ENCODE data around the gene RIN3. TPM values are rescaled to one million over a fixed set of nuclear protein-coding genes. Genes with fewer than 3 reads are reported as not detected.

RIN3 gene
- total RNA-seq, 2 experiments from 2014 or later = 52.6 to 56.8 TPM

GRCh38 chr14:92551044-92551841 lies 37.7 kb downstream of the RIN3 start:
- POLR2A ChIA-PET = no interaction called here

GRCh38 chr14:92552066-92552465 lies 38.5 kb downstream of the RIN3 start:
- CTCF ChIA-PET = no interaction called here
- H3K4me1 Mint-ChIP-seq = peaks cover 45% of the 10 kb centered on the region
- H3K4me3 Mint-ChIP-seq = no peak overlapping the region
- no peak for DNase-seq
- POLR2A ChIA-PET = no interaction called here
- H3K36me3 Mint-ChIP-seq (ENCODE audit: low read depth) = peaks cover 4% of the 10 kb centered on the region
- H3K27ac Mint-ChIP-seq = no peak overlapping the region
- no peaks in the 10 kb centered on the region for H3K9me3 Mint-ChIP-seq
- H3K27me3 Mint-ChIP-seq = peaks cover 10% of the 10 kb centered on the region

More at GRCh38 chr14:92551044-92551841, 37.7 kb downstream of the RIN3 start:
- Mint-ChIP-seq H3K4me3 (no peak overlapping the region), H3K4me1 (peaks cover 37% of the 10 kb centered on the region), H3K36me3 (ENCODE audit: low read depth) (peaks cover 2% of the 10 kb centered on the region), H3K9me3 (no peaks in the 10 kb centered on the region), H3K27me3 (peaks cover 10% of the 10 kb centered on the region), H3K27ac (no peak overlapping the region)
- CTCF ChIA-PET = interaction anchor here (0.9 kb wide), 1 partner anchor 35 kb away, joined by 3 read pairs; no protein-coding TSS in a partner anchor
- no peak for DNase-seq

GRCh38 chr14:92553438-92553837 lies 39.9 kb downstream of the RIN3 start:
- DNase-seq = no peak
- ChIA-PET CTCF (no interaction called here), POLR2A (no interaction called here)
- no peaks in the 10 kb centered on the region for H3K9me3 Mint-ChIP-seq
- H3K27me3 Mint-ChIP-seq = peaks cover 10% of the 10 kb centered on the region
- H3K4me3 Mint-ChIP-seq = no peak overlapping the region
- peaks cover 4% of the 10 kb centered on the region for H3K36me3 Mint-ChIP-seq (ENCODE audit: low read depth)
- peaks cover 52% of the 10 kb centered on the region for H3K4me1 Mint-ChIP-seq
- H3K27ac Mint-ChIP-seq = no peak overlapping the region

- no peak overlapping the region for H3K27ac Mint-ChIP-seq
- H3K27me3 Mint-ChIP-seq = peaks cover 8% of the 10 kb centered on the region
- H3K36me3 Mint-ChIP-seq (ENCODE audit: low read depth) = peaks cover 4% of the 10 kb centered on the region
- no peak for DNase-seq
- H3K4me1 Mint-ChIP-seq = peaks cover 67% of the 10 kb centered on the region
- CTCF ChIA-PET = interaction anchor here (1.0 kb wide), 1 partner anchor 16 kb away, joined by 4 read pairs; no protein-coding TSS in a partner anchor
- POLR2A ChIA-PET = no interaction called here
- no peak overlapping the region for H3K4me3 Mint-ChIP-seq
- H3K9me3 Mint-ChIP-seq = no peaks in the 10 kb centered on the region
Observed at GRCh38 chr14:92555465-92556111, 42.0 kb downstream of the RIN3 start.

GRCh38 chr14:92556255-92556741 lies 42.7 kb downstream of the RIN3 start:
- H3K4me1 Mint-ChIP-seq = peaks cover 66% of the 10 kb centered on the region
- peaks cover 4% of the 10 kb centered on the region for H3K36me3 Mint-ChIP-seq (ENCODE audit: low read depth)
- H3K4me3 Mint-ChIP-seq = no peak overlapping the region
- H3K27ac Mint-ChIP-seq = no peak overlapping the region
- no peak for DNase-seq
- POLR2A ChIA-PET = no interaction called here
- no peaks in the 10 kb centered on the region for H3K9me3 Mint-ChIP-seq
- H3K27me3 Mint-ChIP-seq = peaks cover 8% of the 10 kb centered on the region
- CTCF ChIA-PET = interaction anchor here (0.6 kb wide), 2 partner anchors 106 to 1404 kb away, joined by 3 to 4 read pairs; no protein-coding TSS in a partner anchor

GRCh38 chr14:92556863-92557543 lies 43.4 kb downstream of the RIN3 start:
- Mint-ChIP-seq H3K4me1 (peaks cover 66% of the 10 kb centered on the region), H3K27ac (no peak overlapping the region), H3K9me3 (no peaks in the 10 kb centered on the region), H3K4me3 (no peak overlapping the region), H3K36me3 (ENCODE audit: low read depth) (peaks cover 4% of the 10 kb centered on the region), H3K27me3 (peaks cover 5% of the 10 kb centered on the region)
- no peak for DNase-seq
- POLR2A ChIA-PET = no interaction called here
- CTCF ChIA-PET = interaction anchor here (0.6 to 1.4 kb wide), 3 partner anchors 9 to 1404 kb away, joined by 3 to 6 read pairs (median 4); no protein-coding TSS in a partner anchor

GRCh38 chr14:92557544-92557912 lies 43.9 kb downstream of the RIN3 start:
- peak overlapping the region; percentile 2 for H3K27ac Mint-ChIP-seq
- ChIA-PET POLR2A (no interaction called here), CTCF (interaction anchor here (1.4 kb wide), 1 partner anchor 10 kb away, joined by 6 read pairs; no protein-coding TSS in a partner anchor)
- no peak for DNase-seq
- peaks cover 2% of the 10 kb centered on the region for H3K27me3 Mint-ChIP-seq
- peaks cover 4% of the 10 kb centered on the region for H3K36me3 Mint-ChIP-seq (ENCODE audit: low read depth)
- H3K4me1 Mint-ChIP-seq = peaks cover 66% of the 10 kb centered on the region
- no peak overlapping the region for H3K4me3 Mint-ChIP-seq
- no peaks in the 10 kb centered on the region for H3K9me3 Mint-ChIP-seq

GRCh38 chr14:92558319-92558718 lies 44.7 kb downstream of the RIN3 start:
- no peak for DNase-seq
- ChIA-PET CTCF (interaction anchor here (0.6 to 1.4 kb wide), 2 partner anchors 10 to 264 kb away, joined by 3 to 6 read pairs; no protein-coding TSS in a partner anchor), POLR2A (no interaction called here)
- Mint-ChIP-seq H3K4me1 (peaks cover 71% of the 10 kb centered on the region), H3K36me3 (ENCODE audit: low read depth) (peaks cover 4% of the 10 kb centered on the region), H3K9me3 (no peaks in the 10 kb centered on the region), H3K27ac (no peak overlapping the region), H3K27me3 (no peaks in the 10 kb centered on the region), H3K4me3 (no peak overlapping the region)

GRCh38 chr14:92559486-92559885 lies 45.9 kb downstream of the RIN3 start:
- POLR2A ChIA-PET = no interaction called here
- Mint-ChIP-seq H3K36me3 (ENCODE audit: low read depth) (peaks cover 2% of the 10 kb centered on the region), H3K4me1 (peaks cover 80% of the 10 kb centered on the region), H3K9me3 (no peaks in the 10 kb centered on the region), H3K4me3 (no peak overlapping the region), H3K27me3 (no peaks in the 10 kb centered on the region), H3K27ac (peak overlapping the region; percentile 52)
- CTCF ChIA-PET = interaction anchor here (1.1 kb wide), 1 partner anchor 18 kb away, joined by 3 read pairs; no protein-coding TSS in a partner anchor
- no peak for DNase-seq

- H3K27me3 Mint-ChIP-seq = no peaks in the 10 kb centered on the region
- CTCF ChIA-PET = interaction anchor here (0.5 to 1.1 kb wide), 2 partner anchors 17 to 191 kb away, joined by 3 read pairs; no protein-coding TSS in a partner anchor
- H3K36me3 Mint-ChIP-seq (ENCODE audit: low read depth) = peaks cover 5% of the 10 kb centered on the region
- H3K4me3 Mint-ChIP-seq = no peak overlapping the region
- H3K27ac Mint-ChIP-seq = peak overlapping the region; percentile 60
- H3K4me1 Mint-ChIP-seq = peaks cover 83% of the 10 kb centered on the region
- DNase-seq = peak; percentile 57
- POLR2A ChIA-PET = no interaction called here
- no peaks in the 10 kb centered on the region for H3K9me3 Mint-ChIP-seq
Observed at GRCh38 chr14:92560106-92560865, 46.7 kb downstream of the RIN3 start.

- Mint-ChIP-seq H3K36me3 (ENCODE audit: low read depth) (peaks cover 17% of the 10 kb centered on the region), H3K4me3 (no peak overlapping the region)
- DNase-seq = no peak
Observed at GRCh38 chr14:92561906-92562479, 48.4 kb downstream of the RIN3 start.

GRCh38 chr14:92563359-92563758 lies 49.8 kb downstream of the RIN3 start:
- H3K27ac Mint-ChIP-seq = peak overlapping the region; percentile 64
- no peaks in the 10 kb centered on the region for H3K27me3 Mint-ChIP-seq
- peak; percentile 38 for DNase-seq
- POLR2A ChIA-PET = no interaction called here
- CTCF ChIA-PET = interaction anchor here (0.5 to 1.6 kb wide), 9 partner anchors 10 to 128 kb away, joined by 3 to 10 read pairs (median 3); no protein-coding TSS in a partner anchor
- no peak overlapping the region for H3K4me3 Mint-ChIP-seq
- peaks cover 68% of the 10 kb centered on the region for H3K4me1 Mint-ChIP-seq
- H3K36me3 Mint-ChIP-seq (ENCODE audit: low read depth) = peaks cover 28% of the 10 kb centered on the region
- H3K9me3 Mint-ChIP-seq = peaks cover 19% of the 10 kb centered on the region

More at GRCh38 chr14:92561906-92562479, 48.4 kb downstream of the RIN3 start:
- ChIA-PET POLR2A (no interaction called here), CTCF (no interaction called here)
- Mint-ChIP-seq H3K4me1 (peaks cover 69% of the 10 kb centered on the region), H3K27ac (no peak overlapping the region), H3K27me3 (no peaks in the 10 kb centered on the region), H3K9me3 (peaks cover 6% of the 10 kb centered on the region)

Data from activated CD4-positive, alpha-beta T cell treated with anti-CD3 and anti-CD28 coated beads, Interleukin-2, amount 10 ng/mL, durations not matched to agents 7 days and 5 days (primary cell).